ENCODE measurements around the gene RDH5.

GRCh38 chr12:55712700-55713415, 7.3 kb upstream of the RDH5 start:
- no peak for TF ChIP-seq CTCF (IDR thresholded peaks at IDR 0.05)
- no peak for TF ChIP-seq POLR2A (IDR thresholded peaks at IDR 0.05)

Data from heart left ventricle (tissue), 13 donors.